Activated T-helper 2 cell treated with anti-CD3 and anti-CD28 coated beads, Interferon-gamma antibody, Interleukin-2, Interleukin-4, amounts not matched to agents 10 μg/mL and 5 μg/mL and 100 μg/mL, durations not matched to agents 14 hours and 24 hours and 36 hours (primary cell): ENCODE data around the gene ADARB1. TPM values are rescaled to one million over a fixed set of nuclear protein-coding genes. Genes with fewer than 3 reads are reported as not detected.

Experiments
- DNase-seq: peaks from one replicate; pipeline ENCODE4 v3.0.0; 2021; ENCODE audit warnings: low spot score
- H3K27ac Mint-ChIP-seq: one replicate; pipeline ENCODE4 v1.8.0; 2021; ENCODE audit warnings: mixed read lengths
- H3K27me3 Mint-ChIP-seq: one replicate; pipeline ENCODE4 v1.8.0; 2021; ENCODE audit warnings: low read depth, mixed read lengths
- H3K36me3 Mint-ChIP-seq: one replicate; pipeline ENCODE4 v1.8.0; 2021; ENCODE audit warnings: low read depth, mixed read lengths
- H3K4me1 Mint-ChIP-seq: one replicate; pipeline ENCODE4 v1.8.0; 2021; ENCODE audit warnings: low read depth, mixed read lengths
- H3K4me3 Mint-ChIP-seq: one replicate; pipeline ENCODE4 v1.8.0; 2021; ENCODE audit warnings: low read depth, mild to moderate bottlenecking, moderate library complexity, mixed read lengths
- H3K9me3 Mint-ChIP-seq: one replicate; pipeline ENCODE4 v1.8.0; 2021; ENCODE audit warnings: mixed read lengths
- intact Hi-C: fragments of 100-400 bp; cut with micrococcal nuclease; formaldehyde crosslinking; loops from one replicate; pipeline ENCODE4 v1.15.1; 2023
- total RNA-seq: library from RNA; stranded (reverse); gene quantifications from 2 replicates; pipeline ENCODE4 v1.2.3, GENCODE V29; 2022

ADARB1 gene
- total RNA-seq, 1 donor from 2014 or later: 25.8 TPM

GRCh38 chr21:45088116-45088515 is 13.7 kb downstream of the ADARB1 start:
- Mint-ChIP-seq H3K27me3 (no peaks in the 10 kb centered on the region), H3K27ac (no peak overlapping the region), H3K36me3 (peaks cover 25% of the 10 kb centered on the region), H3K4me1 (peaks cover 75% of the 10 kb centered on the region), H3K4me3 (no peak overlapping the region), H3K9me3 (no peaks in the 10 kb centered on the region)
- intact Hi-C loops: no loop called here
- DNase-seq: no peak

- Mint-ChIP-seq H3K4me1 (peaks cover 69% of the 10 kb centered on the region), H3K4me3 (no peak overlapping the region), H3K27ac (no peak overlapping the region), H3K27me3 (no peaks in the 10 kb centered on the region), H3K9me3 (no peaks in the 10 kb centered on the region), H3K36me3 (peaks cover 23% of the 10 kb centered on the region)
- DNase-seq: no peak
- intact Hi-C loops: no loop called here
Measured at GRCh38 chr21:45088729-45089128, 14.3 kb downstream of the ADARB1 start.

DNA sequence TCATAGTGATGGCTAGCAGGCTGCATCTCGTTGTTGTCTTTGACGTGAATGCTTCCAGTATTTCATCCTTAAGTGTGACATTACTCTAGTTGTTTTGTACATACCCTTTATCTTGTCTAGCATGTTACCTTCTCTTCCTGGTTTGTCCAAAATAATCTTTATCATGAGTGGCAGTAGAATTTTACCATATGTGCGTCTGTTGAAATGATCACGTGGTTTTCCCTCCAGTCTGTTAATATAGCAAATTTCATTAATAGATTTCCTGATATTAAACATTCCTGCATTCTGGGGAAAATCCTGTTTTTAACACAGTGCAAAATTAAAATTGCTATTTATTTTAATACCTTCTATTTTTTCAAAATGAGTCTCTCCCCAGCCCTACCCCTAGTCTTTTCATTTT is 15.6 kb downstream of the ADARB1 start:
- Mint-ChIP-seq H3K9me3 (no peaks in the 10 kb centered on the region), H3K27me3 (no peaks in the 10 kb centered on the region), H3K4me1 (peaks cover 60% of the 10 kb centered on the region), H3K27ac (no peak overlapping the region), H3K36me3 (peaks cover 18% of the 10 kb centered on the region), H3K4me3 (no peak overlapping the region)
- no peak for DNase-seq
- intact Hi-C loops: no loop called here

DNA sequence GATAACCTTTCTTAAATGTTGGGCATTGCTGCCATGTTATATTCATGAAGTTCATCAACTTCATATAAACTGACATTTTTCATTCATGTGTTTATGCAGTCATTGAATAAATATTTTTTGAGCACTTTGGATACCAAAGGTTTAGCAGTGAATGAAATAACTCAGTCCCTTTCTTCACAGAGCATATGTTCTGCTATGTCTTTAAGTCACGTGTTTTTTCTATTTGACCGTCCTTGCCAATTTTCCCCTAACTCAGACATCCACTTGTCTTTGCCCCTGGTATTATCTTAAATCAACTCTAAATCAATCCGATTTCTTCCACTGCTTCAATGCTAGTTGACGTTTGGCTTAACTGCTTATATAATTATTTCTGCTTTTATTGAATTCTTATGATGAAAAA is 16.6 kb downstream of the ADARB1 start:
- H3K27ac Mint-ChIP-seq: no peak overlapping the region
- intact Hi-C loops: no loop called here

GRCh38 chr21:45091550-45092322 is 17.4 kb downstream of the ADARB1 start:
- intact Hi-C loops: no loop called here
- no peak overlapping the region for H3K27ac Mint-ChIP-seq
- H3K36me3 Mint-ChIP-seq: peaks cover 18% of the 10 kb centered on the region
- H3K9me3 Mint-ChIP-seq: no peaks in the 10 kb centered on the region
- no peak overlapping the region for H3K4me3 Mint-ChIP-seq
- H3K27me3 Mint-ChIP-seq: no peaks in the 10 kb centered on the region
- DNase-seq: no peak
- peaks cover 43% of the 10 kb centered on the region for H3K4me1 Mint-ChIP-seq

More for the DNA sequence above, 16.6 kb downstream of the ADARB1 start:
- H3K4me3 Mint-ChIP-seq: no peak overlapping the region
- peaks cover 18% of the 10 kb centered on the region for H3K36me3 Mint-ChIP-seq
- H3K9me3 Mint-ChIP-seq: no peaks in the 10 kb centered on the region
- no peak for DNase-seq
- H3K4me1 Mint-ChIP-seq: peaks cover 50% of the 10 kb centered on the region
- no peaks in the 10 kb centered on the region for H3K27me3 Mint-ChIP-seq

GRCh38 chr21:45093035-45093532 is 18.7 kb downstream of the ADARB1 start:
- no peak for DNase-seq
- Mint-ChIP-seq H3K4me1 (peaks cover 35% of the 10 kb centered on the region), H3K9me3 (no peaks in the 10 kb centered on the region), H3K27me3 (no peaks in the 10 kb centered on the region), H3K27ac (no peak overlapping the region), H3K4me3 (no peak overlapping the region), H3K36me3 (peaks cover 9% of the 10 kb centered on the region)
- intact Hi-C loops: no loop called here

- H3K27me3 Mint-ChIP-seq: no peaks in the 10 kb centered on the region
- H3K4me1 Mint-ChIP-seq: peaks cover 30% of the 10 kb centered on the region
- no peaks in the 10 kb centered on the region for H3K9me3 Mint-ChIP-seq
- no peak for DNase-seq
- no peak overlapping the region for H3K27ac Mint-ChIP-seq
- no peak overlapping the region for H3K4me3 Mint-ChIP-seq
- H3K36me3 Mint-ChIP-seq: peaks cover 4% of the 10 kb centered on the region
- intact Hi-C loops: no loop called here
Measured at GRCh38 chr21:45094412-45094811, 20.0 kb downstream of the ADARB1 start.

GRCh38 chr21:45095505-45095904 is 21.1 kb downstream of the ADARB1 start:
- Mint-ChIP-seq H3K9me3 (no peaks in the 10 kb centered on the region), H3K4me1 (peaks cover 25% of the 10 kb centered on the region), H3K27ac (no peak overlapping the region), H3K4me3 (no peak overlapping the region), H3K36me3 (no peaks in the 10 kb centered on the region), H3K27me3 (no peaks in the 10 kb centered on the region)
- no peak for DNase-seq
- intact Hi-C loops: no loop called here

DNA sequence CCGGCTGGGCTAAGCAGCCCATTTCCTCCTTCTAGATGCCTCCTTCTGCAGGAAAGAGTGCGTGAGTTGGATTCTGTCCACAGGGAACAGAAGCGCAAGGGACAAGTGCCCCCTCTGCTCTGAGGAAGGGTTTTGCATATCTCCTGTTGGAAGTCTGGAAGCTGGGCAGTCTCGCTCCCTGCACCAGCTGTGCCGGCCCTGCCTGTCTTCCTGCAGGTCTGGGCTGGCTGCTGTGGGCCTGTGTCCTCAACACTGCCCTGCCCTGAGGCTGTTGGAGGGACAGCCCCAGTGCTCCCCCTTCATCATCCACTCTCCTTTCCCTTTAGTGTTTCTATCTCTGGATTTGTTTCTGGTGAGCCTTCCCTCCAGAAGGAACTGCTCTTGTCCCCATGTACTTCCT is 21.8 kb downstream of the ADARB1 start:
- Mint-ChIP-seq H3K9me3 (no peaks in the 10 kb centered on the region), H3K36me3 (no peaks in the 10 kb centered on the region)
- intact Hi-C loops: no loop called here

DNA sequence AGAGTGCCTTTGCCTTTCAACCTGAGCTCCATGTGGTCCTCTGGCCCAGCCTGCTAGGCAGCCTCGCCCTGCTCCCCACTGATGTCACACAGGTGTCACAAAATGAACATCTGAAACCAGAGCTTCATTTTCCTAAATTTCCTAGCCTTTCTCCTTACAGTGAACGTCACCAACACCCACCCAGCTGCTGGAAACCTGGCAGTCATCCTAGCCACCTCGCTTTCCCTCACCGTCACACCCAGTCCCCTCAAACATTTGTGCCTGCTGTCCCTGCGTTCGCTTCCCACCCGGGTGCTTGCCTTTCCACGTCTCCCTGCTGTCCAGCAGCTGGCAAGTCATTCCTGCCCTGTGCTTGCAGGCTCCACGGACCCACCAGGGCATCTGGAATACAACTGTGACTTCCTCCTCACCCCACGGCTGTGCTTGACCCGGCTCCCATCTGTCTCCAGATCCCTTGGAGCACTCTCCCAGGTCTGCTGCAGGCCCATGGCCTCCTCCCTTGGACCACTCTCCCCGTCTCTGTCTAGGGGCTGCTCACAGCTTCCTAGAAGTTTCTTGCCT is 23.5 kb downstream of the ADARB1 start:
- no peaks in the 10 kb centered on the region for H3K9me3 Mint-ChIP-seq
- no peak overlapping the region for H3K27ac Mint-ChIP-seq
- peaks cover 22% of the 10 kb centered on the region for H3K4me1 Mint-ChIP-seq
- H3K4me3 Mint-ChIP-seq: no peak overlapping the region
- no peak for DNase-seq
- H3K27me3 Mint-ChIP-seq: no peaks in the 10 kb centered on the region
- H3K36me3 Mint-ChIP-seq: peaks cover 2% of the 10 kb centered on the region
- intact Hi-C loops: no loop called here

More for the DNA sequence above, 21.8 kb downstream of the ADARB1 start:
- Mint-ChIP-seq H3K4me3 (no peak overlapping the region), H3K27me3 (no peaks in the 10 kb centered on the region), H3K27ac (no peak overlapping the region), H3K4me1 (peaks cover 19% of the 10 kb centered on the region)
- no peak for DNase-seq

GRCh38 chr21:45098867-45099266 is 24.5 kb downstream of the ADARB1 start:
- no peak for DNase-seq
- peaks cover 2% of the 10 kb centered on the region for H3K36me3 Mint-ChIP-seq
- H3K27me3 Mint-ChIP-seq: no peaks in the 10 kb centered on the region
- H3K9me3 Mint-ChIP-seq: no peaks in the 10 kb centered on the region
- intact Hi-C loops: no loop called here
- H3K4me1 Mint-ChIP-seq: peaks cover 23% of the 10 kb centered on the region
- H3K27ac Mint-ChIP-seq: no peak overlapping the region
- H3K4me3 Mint-ChIP-seq: no peak overlapping the region

DNA sequence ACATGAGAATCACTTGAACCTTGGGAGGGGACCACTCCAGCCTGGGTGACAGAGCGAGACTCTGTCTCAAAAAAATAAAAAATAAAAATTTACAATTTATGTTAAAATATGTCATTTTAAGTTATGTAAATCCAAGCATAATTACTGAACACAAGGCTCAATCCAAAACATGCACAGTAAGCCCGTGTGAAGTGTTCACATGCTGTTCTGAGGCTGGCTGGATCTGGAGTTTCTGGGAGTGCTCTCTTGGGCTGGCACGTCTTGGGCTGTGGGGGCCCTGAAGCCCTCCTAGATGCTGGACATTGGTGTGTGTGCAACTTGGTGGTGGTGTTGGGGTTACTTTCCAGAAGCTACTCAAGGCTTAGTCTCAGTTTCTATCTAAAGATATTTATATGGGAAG is 25.2 kb downstream of the ADARB1 start:
- no peak for DNase-seq
- H3K4me3 Mint-ChIP-seq: no peak overlapping the region
- H3K4me1 Mint-ChIP-seq: peaks cover 29% of the 10 kb centered on the region
- no peaks in the 10 kb centered on the region for H3K27me3 Mint-ChIP-seq
- H3K36me3 Mint-ChIP-seq: peaks cover 2% of the 10 kb centered on the region
- H3K9me3 Mint-ChIP-seq: no peaks in the 10 kb centered on the region
- intact Hi-C loops: no loop called here
- H3K27ac Mint-ChIP-seq: no peak overlapping the region

GRCh38 chr21:45100866-45101265 is 26.5 kb downstream of the ADARB1 start:
- intact Hi-C loops: no loop called here
- Mint-ChIP-seq H3K36me3 (peaks cover 10% of the 10 kb centered on the region), H3K27ac (no peak overlapping the region), H3K4me1 (peaks cover 41% of the 10 kb centered on the region), H3K4me3 (no peak overlapping the region), H3K27me3 (no peaks in the 10 kb centered on the region), H3K9me3 (no peaks in the 10 kb centered on the region)
- no peak for DNase-seq
